Psoas muscle (tissue), 8 donors: ENCODE measurements around the gene TJAP1. TPM values are rescaled to one million over a fixed set of nuclear protein-coding genes. Genes with fewer than 3 reads are reported as not detected.

Experiments used
- ATAC-seq, 4 donors: fragments of 200-7000 bp; cut with Tn5 transposase; one replicate each; pipeline ENCODE4 v1.9.1; 2020; ENCODE audit warnings: moderate library complexity in 3 of 4, mild to moderate bottlenecking in 2 of 4
- DNase-seq, 2 donors: peaks; one replicate each; pipeline ENCODE4 v3.0.0-alpha.2; 2020
- H3K27ac ChIP-seq: fragments of 200-600 bp; one replicate; pipeline ENCODE4 v1.8.0; 2022
- H3K27me3 ChIP-seq, 3 donors: fragments of 200-600 bp in 1 of 3; one replicate each; pipeline versions ENCODE4 v1.6.1 to v1.8.0; 2013 to 2022; ENCODE audit warnings: low read length in 2 of 3, mild to moderate bottlenecking in 2 of 3, moderate library complexity in 1 of 3; ENCODE audit not compliant: insufficient read depth in 3 of 3
- H3K36me3 ChIP-seq, 2 donors: fragments of 200-600 bp in 1 of 2; one replicate each; pipeline versions ENCODE4 v1.6.1 to v1.8.0; 2013 to 2022; ENCODE audit warnings: low read depth in 1 of 2, mild to moderate bottlenecking in 1 of 2, moderate library complexity in 1 of 2; ENCODE audit not compliant: insufficient read depth in 1 of 2
- H3K4me1 ChIP-seq: fragments of 200-600 bp; one replicate; pipeline ENCODE4 v1.8.0; 2022
- H3K4me3 ChIP-seq: fragments of 200-600 bp; one replicate; pipeline ENCODE4 v1.8.0; 2022; ENCODE audit warnings: mild to moderate bottlenecking
- H3K9me3 ChIP-seq: fragments of 200-600 bp; one replicate; pipeline ENCODE4 v1.8.0; 2022
- WGBS, 3 donors: extraction: QIAGEN DNeasy Blood & Tissue Kit; methylation state at CpG; one replicate each; pipeline versions ENCODE4 v1.1.6 to v1.1.7; 2013; 5-methylcytosine and 5-hydroxymethylcytosine counted together
- intact Hi-C, 2 donors: fragments of 100-400 bp; cut with DNase I; formaldehyde crosslinking; loops; one replicate each; pipeline versions ENCODE4 v1.11.0 to v1.14.2; 2022
- polyA plus RNA-seq, 3 donors: library from polyadenylated mRNA; stranded (reverse); fragments of 200-250 nt; gene quantifications; one replicate each; pipeline ENCODE4 v1.2.3, GENCODE V29; 2013
- total RNA-seq, 4 donors: library from RNA; stranded (reverse); fragmentation: NEBNext Ultra II Directional in 2 of 4; extraction: Animal tissue kit (Norgen Biotek cat#: 25700) in 2 of 4; gene quantifications; one replicate each; pipeline versions ENCODE4 v1.2.1 to v1.2.4, GENCODE V29; 2021 to 2023
- TF ChIP-seq, protein P1 (sequence below): fragments of 200-600 bp; IDR thresholded peaks from one replicate; pipeline ENCODE4 v1.8.0; 2022; ENCODE audit warnings: antibody characterized with exemption
- donor health status: healthy with polysubstance abuse.
- donor health status: DM: no; HTN: no; CAD: no; lungs with moderate emphysema.
- donor health status: Bipolar disorder and iron deficiency.
- donor health status: healthy.
- donor health status: DM: yes; HTN: yes; CAD: no.
- donor health status: DM: no; HTN: no; CAD: no.
- donor health status: DM: no; HTN: no; CAD: no.
- donor health status: DM: yes; HTN: yes; CAD: no.

Gene TJAP1
- total and polyA plus RNA-seq, 7 donors: 18.0 to 39.9 (median 35.2) TPM

- TF ChIP-seq, protein P1, sequence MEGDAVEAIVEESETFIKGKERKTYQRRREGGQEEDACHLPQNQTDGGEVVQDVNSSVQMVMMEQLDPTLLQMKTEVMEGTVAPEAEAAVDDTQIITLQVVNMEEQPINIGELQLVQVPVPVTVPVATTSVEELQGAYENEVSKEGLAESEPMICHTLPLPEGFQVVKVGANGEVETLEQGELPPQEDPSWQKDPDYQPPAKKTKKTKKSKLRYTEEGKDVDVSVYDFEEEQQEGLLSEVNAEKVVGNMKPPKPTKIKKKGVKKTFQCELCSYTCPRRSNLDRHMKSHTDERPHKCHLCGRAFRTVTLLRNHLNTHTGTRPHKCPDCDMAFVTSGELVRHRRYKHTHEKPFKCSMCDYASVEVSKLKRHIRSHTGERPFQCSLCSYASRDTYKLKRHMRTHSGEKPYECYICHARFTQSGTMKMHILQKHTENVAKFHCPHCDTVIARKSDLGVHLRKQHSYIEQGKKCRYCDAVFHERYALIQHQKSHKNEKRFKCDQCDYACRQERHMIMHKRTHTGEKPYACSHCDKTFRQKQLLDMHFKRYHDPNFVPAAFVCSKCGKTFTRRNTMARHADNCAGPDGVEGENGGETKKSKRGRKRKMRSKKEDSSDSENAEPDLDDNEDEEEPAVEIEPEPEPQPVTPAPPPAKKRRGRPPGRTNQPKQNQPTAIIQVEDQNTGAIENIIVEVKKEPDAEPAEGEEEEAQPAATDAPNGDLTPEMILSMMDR: no peak
- peaks cover 0 to 53% of the 10 kb centered on the region in 2 donors for H3K36me3 ChIP-seq
- 51 to 61% (median 57%) methylated on average over 6 of the region's 6 CpGs for WGBS, 3 donors
- H3K27ac ChIP-seq: no peak overlapping the region
- ATAC-seq (no peak), DNase-seq (no peak)
- no peak overlapping the region for H3K4me3 ChIP-seq
- peaks cover 7% of the 10 kb centered on the region for H3K4me1 ChIP-seq
- H3K27me3 ChIP-seq: peaks cover 0 to 9% (median 0%) of the 10 kb centered on the region in 3 donors
- intact Hi-C loops: loop anchor here (1.0 to 2.0 kb wide), 3 partner anchors 51 to 120 kb away; partner anchors contain the start of gene DLK2 (in 1 of the 2)
- no peaks in the 10 kb centered on the region for H3K9me3 ChIP-seq
Measured at GRCh38 chr6:43505718-43506117, 28.3 kb downstream of the TJAP1 start.

- intact Hi-C loops: loop anchor here (1.0 to 2.0 kb wide), 3 partner anchors 51 to 121 kb away; partner anchors contain the start of gene DLK2 (in 1 of the 2)
- H3K4me1 ChIP-seq: peaks cover 8% of the 10 kb centered on the region
- no peak overlapping the region for H3K27ac ChIP-seq
- TF ChIP-seq, protein P1: no peak
- DNase-seq (no peak), ATAC-seq (no peak)
- no peaks in the 10 kb centered on the region for H3K9me3 ChIP-seq
- no peak overlapping the region for H3K4me3 ChIP-seq
- 65 to 67% (median 66%) methylated on average over 3 of the region's 3 CpGs for WGBS, 3 donors
- peaks cover 0 to 9% (median 0%) of the 10 kb centered on the region in 3 donors for H3K27me3 ChIP-seq
- peaks cover 0 to 53% of the 10 kb centered on the region in 2 donors for H3K36me3 ChIP-seq
Measured at GRCh38 chr6:43506171-43506570, 28.8 kb downstream of the TJAP1 start.

- Histone ChIP-seq H3K9me3 (no peaks in the 10 kb centered on the region), H3K4me3 (no peak overlapping the region), H3K27ac (no peak overlapping the region), H3K27me3 (peaks cover 0 to 9% (median 0%) of the 10 kb centered on the region in 3 donors), H3K36me3 (peaks cover 0 to 57% of the 10 kb centered on the region in 2 donors), H3K4me1 (peaks cover 8% of the 10 kb centered on the region)
- TF ChIP-seq, protein P1: peak; percentile 97
- ATAC-seq (peak; percentile 71 to 78 (median 77)), DNase-seq (peak; percentile 70 to 82)
- WGBS, 3 donors: 23 to 27% (median 26%) methylated on average over 14 of the region's 14 CpGs
- intact Hi-C loops: loop anchor here (1.0 to 2.0 kb wide), 3 partner anchors 52 to 122 kb away; partner anchors contain the start of gene DLK2 (in 1 of the 2)
Measured at GRCh38 chr6:43506667-43507471, 29.5 kb downstream of the TJAP1 start.

DNA sequence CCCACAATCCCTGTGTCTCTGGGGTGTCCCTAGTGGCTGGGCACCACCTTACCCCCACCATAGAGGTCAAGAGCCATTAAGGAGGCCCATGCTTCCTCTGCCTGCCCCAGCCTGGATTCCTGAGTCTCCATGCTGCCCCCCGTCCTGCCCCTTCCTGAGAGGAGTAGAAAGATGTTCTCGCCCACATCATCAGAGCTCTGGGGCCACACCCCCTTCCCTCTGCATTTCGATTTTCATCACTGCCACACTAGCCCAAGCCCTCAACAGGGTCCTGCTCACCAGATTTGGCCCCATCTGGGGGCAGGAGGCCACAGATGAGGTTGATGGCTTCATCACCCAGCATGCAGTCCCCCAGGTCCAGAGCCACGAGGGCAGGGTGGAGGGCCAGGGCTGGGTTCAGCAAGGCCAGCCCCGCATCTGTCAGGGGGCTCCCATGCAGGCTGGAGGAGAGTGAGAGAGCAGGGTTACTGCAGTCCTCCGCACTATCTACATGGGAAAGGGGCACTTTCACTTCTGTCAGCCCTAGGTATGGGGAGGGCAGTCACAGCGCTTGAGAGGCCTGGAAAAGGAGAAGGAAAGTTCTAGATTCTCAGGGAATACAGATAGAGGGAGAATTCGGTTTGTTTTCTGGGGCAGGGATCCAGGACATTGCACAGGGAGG, 31.2 kb downstream of the TJAP1 start:
- Histone ChIP-seq H3K9me3 (no peaks in the 10 kb centered on the region), H3K27me3 (peaks cover 0 to 9% (median 0%) of the 10 kb centered on the region in 3 donors), H3K36me3 (peaks cover 9 to 57% of the 10 kb centered on the region in 2 donors), H3K4me3 (no peak overlapping the region), H3K4me1 (peaks cover 12% of the 10 kb centered on the region), H3K27ac (no peak overlapping the region)
- intact Hi-C loops: no loop called here
- ATAC-seq: no peak
- TF ChIP-seq, protein P1: no peak
- 61 to 68% (median 65%) methylated on average over 8 of the region's 8 CpGs for whole genome bisulfite sequencing, 3 donors
- DNase-seq: peak in 1 of 2 donors; percentile 40
